Large intestine (tissue), 1 donor: ENCODE results near the gene NUTM2D. TPM values are rescaled to one million over a fixed set of nuclear protein-coding genes. Genes with fewer than 3 reads are reported as not detected.

Experiments used
- polyA plus RNA-seq: library from polyadenylated mRNA; unstranded; fragments of 120-200 nt; gene quantifications from one replicate; pipeline ENCODE4 v1.2.1, GENCODE V29; 2013

The NUTM2D gene
- polyA plus RNA-seq, 1 donor = 3.8 TPM

Other genes starting within 250 kb of the NUTM2D start
- 1.3 TPM for gene NUTM2A, start 132.3 kb upstream of the NUTM2D start, polyA plus RNA-seq
- gene MINPP1, start 147.1 kb downstream of the NUTM2D start, polyA plus RNA-seq = 43.0 TPM